Measurements from ENCODE around the gene PARD3.

The PARD3 gene

DNA sequence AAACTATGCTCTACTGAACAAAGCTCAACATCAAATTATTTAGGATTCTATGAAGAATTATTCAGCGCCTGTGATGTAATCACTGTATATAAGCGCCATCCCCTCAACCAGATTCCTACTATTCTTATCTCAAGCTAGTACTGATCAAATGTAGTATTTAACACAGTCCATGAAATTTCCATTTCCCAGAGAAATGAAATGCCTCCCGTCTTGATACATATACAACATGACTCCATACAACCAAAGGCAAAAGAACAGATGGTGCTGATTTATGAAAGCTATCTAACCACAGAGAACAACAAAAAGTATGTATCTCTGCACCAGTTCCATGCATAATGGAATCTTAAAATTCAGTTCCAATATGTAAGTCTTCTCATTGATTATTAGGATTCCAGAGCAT, 406.1 kb downstream of the PARD3 start:
- Histone ChIP-seq H3K9ac (ENCODE audit: low read depth, low read length) (no peak overlapping the region), H3K4me3 (ENCODE audit: low read depth in 1 of 2, low read length in 2 of 2) (no peak overlapping the region), H2AFZ (ENCODE audit: low read depth, low read length) (no peak overlapping the region), H3K4me1 (ENCODE audit: insufficient read depth, low read length) (peaks cover 4% of the 10 kb centered on the region; the same call in 1 of the 2 replicates), H3K4me2 (ENCODE audit: insufficient read depth, low read length) (no peak overlapping the region), H3K9me3 (ENCODE audit: insufficient read depth, low read length, severe bottlenecking) (no peaks in the 10 kb centered on the region), H4K20me1 (ENCODE audit: insufficient read depth, low read length) (peaks cover 2% of the 10 kb centered on the region; the same call in 1 of the 2 replicates), H3K27ac (ENCODE audit: low read length) (no peak overlapping the region), H3K27me3 (ENCODE audit: insufficient read depth, low read length, poor library complexity) (no peaks in the 10 kb centered on the region), H3K36me3 (ENCODE audit: insufficient read depth, low read length) (no peaks in the 10 kb centered on the region), H3K79me2 (ENCODE audit: insufficient read depth, low read length) (0 out of 2 replicates have a peak, but pooled peaks cover 1% of the 10 kb centered on the region)
- ATAC-seq (ENCODE audit: insufficient read depth, low read depth) (no peak), DNase-seq (no peak)
- no peak for TF ChIP-seq EZH2 (IDR thresholded peaks at IDR 0.05; ENCODE audit: borderline replicate concordance, low read depth, low read length, severe bottlenecking)
- TF ChIP-seq, protein P1, sequence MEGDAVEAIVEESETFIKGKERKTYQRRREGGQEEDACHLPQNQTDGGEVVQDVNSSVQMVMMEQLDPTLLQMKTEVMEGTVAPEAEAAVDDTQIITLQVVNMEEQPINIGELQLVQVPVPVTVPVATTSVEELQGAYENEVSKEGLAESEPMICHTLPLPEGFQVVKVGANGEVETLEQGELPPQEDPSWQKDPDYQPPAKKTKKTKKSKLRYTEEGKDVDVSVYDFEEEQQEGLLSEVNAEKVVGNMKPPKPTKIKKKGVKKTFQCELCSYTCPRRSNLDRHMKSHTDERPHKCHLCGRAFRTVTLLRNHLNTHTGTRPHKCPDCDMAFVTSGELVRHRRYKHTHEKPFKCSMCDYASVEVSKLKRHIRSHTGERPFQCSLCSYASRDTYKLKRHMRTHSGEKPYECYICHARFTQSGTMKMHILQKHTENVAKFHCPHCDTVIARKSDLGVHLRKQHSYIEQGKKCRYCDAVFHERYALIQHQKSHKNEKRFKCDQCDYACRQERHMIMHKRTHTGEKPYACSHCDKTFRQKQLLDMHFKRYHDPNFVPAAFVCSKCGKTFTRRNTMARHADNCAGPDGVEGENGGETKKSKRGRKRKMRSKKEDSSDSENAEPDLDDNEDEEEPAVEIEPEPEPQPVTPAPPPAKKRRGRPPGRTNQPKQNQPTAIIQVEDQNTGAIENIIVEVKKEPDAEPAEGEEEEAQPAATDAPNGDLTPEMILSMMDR (IDR thresholded peaks at IDR 0.05; ENCODE audit: borderline replicate concordance, extremely low read depth, low read length, poor library complexity, severe bottlenecking) = no peak

DNA sequence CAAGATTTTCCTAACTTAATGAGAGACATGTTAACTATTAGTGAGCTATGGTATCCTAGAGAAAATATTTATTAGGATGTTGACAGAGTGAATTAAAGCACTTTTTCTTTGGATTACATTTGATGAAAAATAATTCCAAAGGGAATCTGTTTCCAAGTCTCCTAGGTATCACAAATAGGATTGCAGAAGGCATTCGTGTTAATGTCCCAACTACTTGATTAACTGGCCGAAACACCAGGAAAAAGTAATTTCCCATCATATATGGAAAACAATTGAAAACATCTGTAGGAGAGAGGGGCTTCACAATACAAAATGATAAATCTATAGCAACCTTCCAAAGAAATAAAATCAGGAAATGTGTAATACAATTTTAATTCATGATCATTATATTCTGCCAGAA, 406.7 kb downstream of the PARD3 start:
- no peaks in the 10 kb centered on the region for H3K79me2 ChIP-seq (ENCODE audit: insufficient read depth, low read length)

DNA sequence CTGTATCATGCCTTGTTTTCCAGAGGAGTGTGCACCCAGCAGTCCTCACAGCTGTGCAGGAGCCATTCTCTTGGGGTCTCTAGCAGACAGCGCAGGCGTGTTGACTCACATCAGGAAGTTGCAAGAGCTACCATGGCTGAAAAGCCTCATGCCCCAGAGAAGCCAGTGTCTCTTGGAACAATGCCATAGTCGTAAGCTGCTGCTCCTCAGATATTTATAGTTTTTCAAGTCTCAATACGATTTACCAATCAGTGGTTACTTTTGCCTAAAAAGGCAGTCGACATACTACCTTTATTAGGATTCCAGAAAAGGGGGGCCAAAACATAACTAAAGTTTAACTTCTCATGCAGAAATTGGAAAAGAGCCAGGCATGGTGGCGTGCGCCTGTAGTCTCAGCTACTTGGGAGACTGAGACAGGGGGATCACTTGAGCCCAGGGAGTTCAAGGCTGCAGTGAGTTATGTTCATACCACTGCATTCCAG, 407.7 kb downstream of the PARD3 start:
- Histone ChIP-seq H4K20me1 (ENCODE audit: insufficient read depth, low read length) (peaks cover 2% of the 10 kb centered on the region; the same call in 1 of the 2 replicates), H3K4me3 (ENCODE audit: low read depth in 1 of 2, low read length in 2 of 2) (no peak overlapping the region), H3K9ac (ENCODE audit: low read depth, low read length) (no peak overlapping the region), H3K9me3 (ENCODE audit: insufficient read depth, low read length, severe bottlenecking) (no peaks in the 10 kb centered on the region), H3K27me3 (ENCODE audit: insufficient read depth, low read length, poor library complexity) (no peaks in the 10 kb centered on the region), H3K36me3 (ENCODE audit: insufficient read depth, low read length) (no peaks in the 10 kb centered on the region), H3K4me1 (ENCODE audit: insufficient read depth, low read length) (peaks cover 4% of the 10 kb centered on the region; the same call in 1 of the 2 replicates), H3K4me2 (ENCODE audit: insufficient read depth, low read length) (no peak overlapping the region), H2AFZ (ENCODE audit: low read depth, low read length) (no peak overlapping the region), H3K27ac (ENCODE audit: low read length) (no peak overlapping the region), H3K79me2 (ENCODE audit: insufficient read depth, low read length) (no peaks in the 10 kb centered on the region)
- DNase-seq (no peak), ATAC-seq (ENCODE audit: insufficient read depth, low read depth) (peak; percentile 35; the same call in 2 of the 3 replicates)
- no peak for TF ChIP-seq EZH2 (IDR thresholded peaks at IDR 0.05; ENCODE audit: borderline replicate concordance, low read depth, low read length, severe bottlenecking)
- TF ChIP-seq, protein P1 (IDR thresholded peaks at IDR 0.05; ENCODE audit: borderline replicate concordance, extremely low read depth, low read length, poor library complexity, severe bottlenecking) = no peak

More for the DNA sequence above, 406.7 kb downstream of the PARD3 start:
- Histone ChIP-seq H3K4me2 (ENCODE audit: insufficient read depth, low read length) (no peak overlapping the region), H3K4me3 (ENCODE audit: low read depth in 1 of 2, low read length in 2 of 2) (no peak overlapping the region), H3K36me3 (ENCODE audit: insufficient read depth, low read length) (no peaks in the 10 kb centered on the region), H2AFZ (ENCODE audit: low read depth, low read length) (no peak overlapping the region), H3K27ac (ENCODE audit: low read length) (no peak overlapping the region), H4K20me1 (ENCODE audit: insufficient read depth, low read length) (peaks cover 2% of the 10 kb centered on the region; the same call in 1 of the 2 replicates), H3K9ac (ENCODE audit: low read depth, low read length) (no peak overlapping the region), H3K27me3 (ENCODE audit: insufficient read depth, low read length, poor library complexity) (no peaks in the 10 kb centered on the region), H3K9me3 (ENCODE audit: insufficient read depth, low read length, severe bottlenecking) (no peaks in the 10 kb centered on the region), H3K4me1 (ENCODE audit: insufficient read depth, low read length) (peaks cover 4% of the 10 kb centered on the region; the same call in 1 of the 2 replicates)
- no peak for ATAC-seq (ENCODE audit: insufficient read depth, low read depth)
- DNase-seq = no peak
- TF ChIP-seq, protein P1 (IDR thresholded peaks at IDR 0.05; ENCODE audit: borderline replicate concordance, extremely low read depth, low read length, poor library complexity, severe bottlenecking) = no peak
- no peak for TF ChIP-seq EZH2 (IDR thresholded peaks at IDR 0.05; ENCODE audit: borderline replicate concordance, low read depth, low read length, severe bottlenecking)
